NCI-H128 (cell line): ENCODE results near the gene DPAGT1.
"Not testable (repeated sequence)": the region's sequence is repeated elsewhere in the genome, so short reads cannot be mapped to it uniquely, and the experiment has no call there.

ENCODE experiments used
- DNase-seq: peaks from one replicate; lab custom pipeline; 2025; ENCODE audit not compliant: unreplicated experiment; lab: John Stamatoyannopoulos, UW

The DPAGT1 gene

DNA sequence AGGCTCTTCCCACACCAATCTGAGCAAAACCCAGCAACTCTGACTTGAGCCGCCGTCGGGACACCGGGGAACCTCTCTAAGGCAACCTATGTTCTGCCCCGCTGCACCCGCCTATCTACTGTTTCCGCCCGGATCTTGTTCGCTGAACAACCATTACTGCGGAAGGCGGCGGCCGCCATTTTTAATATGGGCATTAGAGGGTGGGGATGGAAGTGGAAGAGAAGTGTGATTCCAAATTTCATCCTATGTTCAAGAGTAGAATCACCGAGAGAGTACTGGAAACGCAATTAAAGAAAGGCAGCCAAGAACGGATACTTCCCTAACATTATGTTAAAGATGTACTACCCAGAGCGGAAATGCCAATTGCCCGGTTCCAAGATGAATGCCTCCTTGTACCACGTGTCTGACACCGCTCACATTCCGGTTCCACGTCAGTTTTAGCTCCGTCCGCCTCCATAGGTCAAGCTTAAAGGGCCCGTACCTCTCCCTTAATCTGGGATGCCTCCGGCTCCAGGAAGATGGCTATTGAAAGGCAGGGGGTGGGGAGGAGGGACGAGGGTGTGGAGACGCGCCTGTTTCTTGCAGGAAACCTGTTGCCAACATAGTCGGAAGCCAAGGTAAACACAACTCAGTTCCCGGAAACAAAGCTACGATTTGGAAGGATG is at the start of gene DPAGT1:
Gene DPAGT1 (minus strand): TSS at position 95 of the 665 bp plus-strand sequence. CDS start 198 bp downstream, outside the sequence.
- DNase-seq: peak; percentile 52

DNA sequence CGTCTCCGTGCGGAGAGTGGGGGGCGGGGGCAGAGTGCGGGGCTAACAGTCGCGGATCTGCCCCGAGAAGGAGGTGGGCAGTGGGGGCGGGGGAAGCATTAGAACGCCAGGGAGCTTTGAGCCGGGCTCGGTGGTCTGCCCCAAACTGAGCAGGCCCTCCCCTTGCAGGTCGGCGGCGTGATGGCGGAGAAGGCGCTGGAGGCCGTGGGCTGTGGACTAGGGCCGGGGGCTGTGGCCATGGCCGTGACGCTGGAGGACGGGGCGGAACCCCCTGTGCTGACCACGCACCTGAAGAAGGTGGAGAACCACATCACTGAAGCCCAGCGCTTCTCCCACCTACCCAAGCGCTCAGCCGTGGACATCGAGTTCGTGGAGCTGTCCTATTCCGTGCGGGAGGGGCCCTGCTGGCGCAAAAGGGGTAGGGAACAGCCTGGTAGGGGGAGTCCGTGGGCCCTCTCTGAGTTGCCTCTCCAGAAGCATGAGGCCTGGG is 48.2 kb upstream of the DPAGT1 start:
- no peak for DNase-seq

DNA sequence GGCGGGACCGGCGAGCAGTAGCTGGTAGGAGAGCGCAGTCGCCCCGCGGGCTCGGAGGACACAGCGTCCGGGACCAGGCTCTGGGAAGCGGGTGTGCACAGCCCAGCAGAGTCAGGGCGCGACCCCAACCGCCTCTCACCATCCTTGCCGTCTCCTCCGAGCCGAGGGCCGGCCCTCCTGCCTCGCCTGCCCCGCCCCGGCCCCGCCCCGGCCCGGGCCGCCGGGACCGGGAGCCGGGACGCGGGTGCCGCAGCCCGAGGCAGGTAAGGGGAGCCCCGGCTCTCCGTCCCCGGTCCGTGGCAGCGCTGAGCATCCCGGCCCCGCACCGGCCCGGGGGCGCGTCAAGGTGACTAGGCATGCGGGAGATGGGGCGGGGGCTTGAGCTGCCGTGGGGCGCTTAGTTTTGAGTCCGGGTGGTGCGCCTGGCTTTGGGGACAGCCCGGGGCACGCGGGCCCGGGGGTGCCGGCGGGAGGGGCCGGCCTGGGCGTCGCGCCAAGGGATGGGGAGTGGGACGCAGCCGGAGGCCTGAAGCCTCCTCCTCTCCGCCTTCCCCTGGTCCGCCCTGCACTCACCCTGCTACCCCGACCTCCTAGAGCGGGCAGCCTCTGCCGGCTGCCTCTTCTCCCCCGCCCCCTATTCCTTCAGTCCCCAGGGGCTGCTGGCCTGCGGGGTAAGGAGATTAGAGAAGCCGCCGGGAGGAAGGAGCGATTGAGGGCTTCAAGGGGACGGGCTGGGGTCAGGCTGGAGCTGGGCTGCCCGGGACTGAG is 47.5 kb upstream of the DPAGT1 start, which contains the start of gene ABCG4:
Gene ABCG4 (plus strand): TSS at position 35 of the 768 bp plus-strand sequence. CDS start 914 bp downstream, outside the sequence.
- peak; percentile 1 for DNase-seq

DNA sequence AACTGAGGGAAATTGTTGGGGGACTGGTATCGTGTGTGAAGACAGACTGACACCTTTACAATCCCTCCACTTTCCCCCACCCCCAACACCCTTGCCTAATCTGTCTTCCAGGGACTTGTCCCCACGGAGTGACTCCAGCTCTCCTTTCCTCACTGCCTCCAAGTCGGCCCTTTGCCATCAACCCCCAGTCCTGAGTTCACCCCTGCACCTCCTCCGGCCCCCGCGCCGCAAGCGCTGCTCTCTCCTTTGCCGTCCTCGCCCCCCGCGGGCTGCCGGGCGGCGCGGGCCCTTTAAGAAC is 47.0 kb upstream of the DPAGT1 start:
- DNase-seq: no peak

DNA sequence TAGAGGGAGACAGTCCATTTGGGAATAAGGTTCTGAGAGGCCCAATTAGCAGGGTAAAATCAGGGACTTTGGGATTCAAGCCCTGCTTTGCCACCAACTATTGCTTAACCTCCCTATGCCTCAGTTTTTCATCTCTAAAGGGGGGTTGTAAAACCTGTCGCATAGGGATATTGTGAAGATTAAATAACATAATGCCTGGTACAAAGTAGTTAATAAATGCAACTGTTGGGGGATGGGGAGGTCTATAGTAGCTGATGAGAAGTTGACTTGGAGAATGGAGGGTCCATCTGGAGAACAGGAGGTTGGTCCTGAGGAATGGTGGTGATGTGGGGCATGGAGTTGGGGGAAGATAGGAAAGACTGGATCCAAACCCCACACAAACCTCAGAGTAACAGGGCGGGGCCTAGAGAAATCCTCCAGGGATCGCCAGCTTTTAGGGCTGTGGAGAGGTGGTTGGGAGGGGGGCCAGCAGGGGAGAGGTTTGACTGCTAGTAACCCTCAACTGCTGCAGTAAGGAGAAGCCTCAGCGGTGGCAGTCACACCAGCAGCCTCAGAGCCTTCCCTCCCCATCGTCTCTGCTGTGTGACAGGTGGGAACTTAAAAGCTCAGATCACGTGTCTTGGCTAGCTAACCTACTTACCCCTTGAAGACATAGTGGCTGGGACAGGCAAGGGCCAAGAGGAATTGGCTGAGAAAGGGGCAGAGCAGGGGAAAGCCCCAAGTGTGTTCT is 46.1 kb upstream of the DPAGT1 start:
- DNase-seq: no peak

DNA sequence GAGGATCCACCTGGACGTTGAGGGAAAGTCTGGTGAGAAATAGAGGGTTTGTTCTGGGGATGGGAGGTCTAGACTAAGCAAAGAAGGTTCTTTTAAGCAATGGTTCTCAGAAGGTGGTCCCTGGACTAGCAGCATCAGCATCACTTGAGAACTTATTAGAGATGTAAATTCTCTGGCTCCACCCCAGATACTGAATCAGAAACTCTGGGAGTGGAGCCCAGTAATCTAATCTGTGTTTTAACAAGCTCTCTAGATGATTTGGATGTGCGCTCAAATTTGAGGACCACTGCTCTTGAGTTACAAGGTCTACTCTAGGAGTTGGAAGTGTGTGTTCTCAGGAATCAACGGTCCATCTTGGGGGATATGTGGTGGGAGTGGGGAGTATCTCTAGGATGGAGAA is 43.9 kb upstream of the DPAGT1 start:
- DNase-seq: no peak

DNA sequence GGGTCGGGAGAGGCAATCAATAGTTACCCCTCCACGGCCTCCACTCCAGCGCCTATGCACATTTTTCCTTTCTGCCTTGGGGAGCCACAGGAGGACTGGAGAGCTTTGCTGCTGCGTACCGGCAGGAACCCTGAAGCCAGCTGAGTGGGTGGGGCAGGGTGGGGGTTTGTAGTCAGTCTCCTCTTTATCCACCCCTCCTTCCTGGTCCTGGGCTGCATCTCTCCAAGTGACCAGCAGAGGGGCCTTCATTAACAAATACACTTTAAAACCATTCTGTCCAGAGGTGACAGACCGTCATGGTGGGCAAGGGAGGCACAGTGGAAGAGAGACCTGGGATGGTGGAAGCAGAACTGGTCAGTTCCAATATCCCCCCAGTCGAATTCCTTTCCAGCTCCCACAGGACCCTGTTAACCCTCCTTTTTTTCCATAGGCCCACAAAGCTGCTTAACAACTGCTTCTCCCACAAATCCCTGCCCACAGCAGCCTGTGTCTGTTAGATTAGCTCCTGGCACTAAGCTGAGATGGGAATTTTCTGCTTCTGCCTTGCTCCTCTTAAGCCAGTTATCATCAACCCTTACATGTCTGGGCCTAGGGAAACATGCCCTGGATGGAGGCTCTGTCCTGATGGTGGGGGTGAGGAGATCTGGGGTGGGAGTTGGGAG is 43.3 kb upstream of the DPAGT1 start:
- no peak for DNase-seq

DNA sequence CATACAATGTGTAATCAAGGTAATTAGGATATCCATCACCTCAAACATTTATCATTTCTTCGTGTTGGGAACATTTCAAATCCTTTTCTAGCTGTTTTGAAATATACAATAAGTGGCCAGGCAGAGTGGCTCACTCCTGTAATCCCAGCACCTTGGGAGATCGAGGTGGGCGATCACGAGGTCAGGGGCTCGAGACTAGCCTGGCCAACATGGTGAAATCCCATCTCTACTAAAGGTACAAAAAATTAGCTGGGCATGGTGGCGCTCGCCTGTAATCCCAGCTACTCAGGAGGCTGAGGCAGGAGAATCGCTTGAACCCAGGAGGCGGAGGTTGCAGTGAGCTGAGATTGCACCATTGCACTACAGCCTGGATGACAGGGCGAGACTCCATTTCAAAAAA is 37.6 kb upstream of the DPAGT1 start:
- DNase-seq: not testable (repeated sequence)

DNA sequence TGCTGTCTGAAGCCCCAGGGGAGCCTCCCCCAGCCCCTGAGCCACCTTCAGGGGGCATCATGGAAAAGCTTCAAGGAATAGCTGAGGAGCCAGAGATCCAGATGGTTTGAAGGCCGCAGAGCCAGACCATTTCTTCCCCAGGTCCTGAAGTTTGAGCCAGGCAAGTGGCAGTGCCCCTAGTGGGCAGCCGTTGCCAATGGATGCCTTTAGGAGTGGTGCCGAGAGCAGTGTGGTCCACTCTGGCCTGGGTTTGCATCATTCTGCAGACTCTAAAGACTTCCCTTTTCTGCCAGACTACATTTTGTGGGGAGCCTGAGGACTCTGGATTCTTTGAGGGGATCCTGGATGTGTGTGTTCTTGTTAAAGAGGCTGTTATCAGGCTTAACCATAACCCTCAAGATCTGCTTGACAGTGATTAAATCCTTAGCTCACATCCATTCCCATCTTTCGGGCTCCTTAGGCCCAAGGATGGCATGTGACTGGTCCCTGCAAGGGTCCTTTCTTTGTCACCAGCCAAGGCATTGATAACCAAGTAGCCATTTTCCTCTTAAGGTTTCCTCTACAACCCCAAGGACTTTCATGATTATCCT is 32.8 kb upstream of the DPAGT1 start:
- DNase-seq: no peak

DNA sequence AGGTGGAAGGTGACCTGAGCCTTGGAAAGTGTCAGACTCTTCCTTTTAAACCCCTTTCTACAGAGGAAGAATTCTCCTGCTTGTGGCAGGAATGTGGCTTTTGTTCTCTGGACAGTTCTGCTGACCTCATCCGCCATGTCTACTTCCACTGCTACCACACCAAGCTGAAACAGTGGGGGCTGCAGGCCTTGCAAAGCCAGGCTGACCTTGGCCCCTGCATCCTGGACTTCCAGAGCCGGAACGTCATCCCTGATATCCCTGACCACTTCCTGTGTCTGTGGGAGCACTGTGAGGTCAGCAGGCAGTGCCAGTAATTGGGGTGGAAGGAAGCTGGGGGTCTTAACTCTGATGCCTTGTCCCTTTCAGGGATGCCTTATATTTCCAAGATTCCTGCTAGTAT is 29.0 kb upstream of the DPAGT1 start:
- no peak for DNase-seq

DNA sequence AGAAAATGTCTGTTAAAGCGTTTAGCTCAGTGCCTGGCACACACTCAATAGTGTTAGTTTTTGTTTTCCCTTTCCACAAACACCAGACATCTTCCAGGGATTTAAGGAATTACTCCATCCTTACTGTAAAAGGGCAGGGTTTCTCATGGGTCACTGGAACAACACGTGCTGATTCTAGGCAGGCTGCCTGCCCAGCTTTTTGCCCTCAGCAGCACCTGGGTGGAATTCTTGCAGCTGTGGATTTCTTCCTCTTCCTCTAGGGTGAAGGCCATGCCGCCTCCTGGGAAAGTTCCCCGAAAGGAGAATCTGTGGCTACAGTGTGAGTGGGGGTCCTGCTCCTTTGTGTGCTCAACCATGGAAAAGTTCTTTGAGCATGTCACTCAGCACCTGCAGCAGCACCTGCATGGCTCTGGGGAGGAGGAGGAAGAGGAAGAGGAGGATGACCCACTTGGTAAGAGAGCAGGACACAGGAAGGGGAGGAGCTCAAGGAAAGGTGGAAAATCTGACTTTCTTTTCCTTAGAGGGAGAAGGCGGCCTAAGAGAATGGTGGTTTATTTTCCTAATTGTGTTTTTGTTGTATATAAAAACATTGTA is 25.1 kb upstream of the DPAGT1 start:
- DNase-seq: no peak

DNA sequence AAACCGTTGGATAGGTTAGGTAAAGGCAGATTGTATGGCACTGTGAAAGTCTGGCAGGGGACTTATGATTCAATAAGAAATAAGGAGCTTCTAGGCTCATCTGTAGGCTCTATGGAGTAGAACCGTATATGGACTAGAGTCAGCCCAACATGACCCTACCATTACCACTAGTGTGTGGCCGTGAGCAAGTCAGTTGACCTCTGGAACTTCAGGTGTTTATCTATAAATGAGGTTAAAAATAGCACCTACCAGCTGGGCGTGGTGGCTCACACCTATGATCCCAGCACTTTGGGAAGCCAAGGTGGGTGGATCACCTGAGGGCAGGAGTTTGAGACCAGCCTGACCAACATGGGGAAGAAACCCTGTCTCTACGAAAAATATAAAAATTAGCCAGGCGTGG is 24.2 kb upstream of the DPAGT1 start:
- no peak for DNase-seq

DNA sequence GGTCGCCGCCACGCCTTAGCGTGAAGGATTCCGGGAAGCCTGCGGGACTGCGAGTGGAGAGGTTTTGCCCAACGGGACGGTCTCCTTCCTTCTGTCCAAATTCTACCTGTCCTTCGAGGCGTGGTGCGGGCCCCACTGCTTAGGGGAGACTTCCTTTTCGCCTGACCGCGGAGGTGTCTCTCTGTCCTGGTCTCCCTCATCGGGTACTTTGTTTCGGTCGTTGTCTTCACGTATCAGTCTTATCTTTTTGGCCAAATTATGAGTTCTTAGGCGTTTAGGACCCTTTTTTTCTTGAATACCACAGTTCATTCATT is 20.1 kb upstream of the DPAGT1 start:
- no peak for DNase-seq

DNA sequence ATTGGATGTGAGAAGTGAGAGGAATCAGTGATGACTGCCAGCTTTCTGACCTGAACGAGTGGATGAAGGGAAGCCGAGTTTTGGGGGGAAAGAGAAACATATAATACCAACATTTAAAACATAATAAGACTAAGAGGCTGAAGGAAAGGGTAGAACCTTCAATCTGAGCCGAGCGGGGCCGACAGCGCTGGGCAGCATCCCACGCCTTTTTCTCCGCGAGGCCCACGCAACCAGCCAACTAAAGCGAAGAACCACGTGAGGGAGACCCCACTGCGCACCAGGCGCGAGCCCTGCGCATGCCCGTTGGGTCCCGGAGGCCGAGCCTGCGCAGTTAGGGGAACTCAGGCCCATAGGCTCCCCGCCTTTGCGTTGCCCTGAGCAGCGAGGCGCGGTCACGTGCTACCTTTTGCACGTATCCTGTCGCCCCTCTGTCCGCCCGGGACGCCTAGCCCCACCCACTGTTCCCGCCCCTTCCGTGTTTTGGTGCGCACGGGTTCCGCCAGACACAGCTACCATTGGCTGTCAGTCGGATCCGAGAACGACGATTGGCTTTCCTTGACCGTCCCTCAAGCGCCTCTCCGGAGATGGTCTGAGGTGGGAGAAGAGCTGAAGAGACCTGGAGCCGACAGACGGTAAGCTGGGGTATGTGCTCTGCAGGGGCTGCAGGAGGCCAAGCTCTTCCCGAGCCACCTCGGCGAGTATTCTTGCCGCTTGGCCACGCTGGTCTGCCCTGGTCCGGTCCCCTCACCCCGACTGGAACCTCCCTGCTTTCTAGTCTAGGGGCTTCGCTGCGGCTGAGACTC is 19.6 kb upstream of the DPAGT1 start, which contains the start of gene HINFP:
Gene HINFP (plus strand): TSS at position 573 of the 803 bp plus-strand sequence. CDS start 5,365 bp downstream, outside the sequence.
- peak; percentile 97 for DNase-seq

DNA sequence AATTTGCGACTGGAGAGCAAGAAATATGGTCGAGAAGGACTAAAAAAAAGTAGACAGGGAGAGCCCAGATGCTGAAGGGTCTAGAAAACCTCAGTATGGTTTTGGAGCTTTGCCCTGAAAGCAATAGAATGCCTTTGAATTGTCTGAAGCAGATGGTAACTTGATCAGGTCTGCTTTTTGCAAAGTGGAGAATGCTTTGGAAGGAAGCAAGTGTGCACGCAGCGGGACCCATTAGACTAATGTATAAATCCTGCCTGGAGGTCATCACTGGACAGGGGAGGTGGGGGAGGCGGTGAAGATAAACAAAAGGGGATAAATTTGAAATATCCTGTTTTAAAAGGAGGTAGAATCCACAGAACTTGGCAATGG is 19.0 kb upstream of the DPAGT1 start:
- DNase-seq: peak; percentile 47

DNA sequence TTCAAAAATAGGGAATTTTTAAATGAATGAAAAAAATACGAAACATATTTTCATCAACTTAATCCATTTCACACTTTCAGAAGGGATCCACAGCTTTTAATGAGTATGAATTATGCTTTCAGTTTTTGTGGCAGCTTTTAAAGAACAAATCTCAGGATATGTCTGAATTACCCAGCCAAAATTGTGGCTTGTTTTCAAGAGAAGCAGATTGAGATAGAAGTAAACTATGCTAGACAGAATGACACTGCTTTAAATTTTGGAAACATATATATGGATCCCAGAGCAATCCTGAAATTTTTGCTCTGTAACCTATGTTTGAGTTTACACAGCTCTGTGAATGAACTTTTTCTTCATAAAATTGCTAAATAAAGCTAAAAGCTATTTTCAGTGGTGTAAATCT is 17.3 kb upstream of the DPAGT1 start:
- DNase-seq: no peak

DNA sequence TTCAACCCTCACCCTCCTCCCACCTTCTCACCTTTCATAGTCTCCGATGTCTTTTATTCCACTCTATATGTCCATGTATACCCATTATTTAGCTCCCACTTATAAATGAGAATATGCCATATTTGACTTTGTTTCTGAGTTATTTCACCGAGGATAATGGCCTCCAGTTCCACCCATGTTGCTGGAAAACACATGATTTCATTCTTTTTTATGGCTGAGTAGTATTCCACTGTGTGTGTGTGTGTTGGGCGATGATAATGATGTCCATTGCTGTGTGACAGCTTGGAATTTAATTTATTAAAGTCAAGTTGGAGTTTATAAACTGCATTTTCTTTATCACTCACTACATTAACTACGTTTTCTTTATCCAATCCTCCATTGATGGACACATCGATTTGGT is 16.6 kb upstream of the DPAGT1 start:
- DNase-seq: no peak

DNA sequence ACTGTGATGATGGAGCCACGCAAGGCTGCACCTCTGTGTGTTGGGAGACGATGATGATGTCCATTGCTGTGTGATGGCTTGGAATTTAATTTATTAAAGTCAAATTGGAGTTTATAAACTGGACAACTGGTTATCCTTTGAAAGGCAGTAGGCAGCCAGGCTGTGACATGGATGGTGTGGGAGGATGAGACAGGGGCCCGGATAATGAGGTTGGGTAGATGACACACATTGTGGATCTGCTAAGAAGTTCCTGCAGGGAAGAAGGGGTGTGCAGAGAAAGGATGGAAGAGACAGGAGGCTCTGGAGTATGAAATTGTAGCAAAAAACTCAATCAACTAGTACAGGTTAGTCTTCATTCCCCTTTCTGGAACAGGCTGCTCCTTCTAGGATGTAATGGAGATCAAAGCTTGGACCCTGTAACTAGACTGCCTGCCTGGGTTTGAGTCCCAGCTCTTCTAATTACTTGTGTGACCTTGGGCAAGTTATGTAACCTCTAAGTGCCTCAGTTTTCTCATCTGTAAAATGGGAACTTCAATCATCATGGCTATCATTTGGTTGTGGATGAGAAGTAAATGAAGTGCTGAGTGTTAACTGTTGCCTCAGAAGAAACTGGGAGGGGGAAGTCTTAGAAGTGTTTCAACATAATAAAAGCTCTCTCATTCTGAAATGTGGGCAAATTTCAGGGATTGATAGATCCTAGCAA is 15.5 kb upstream of the DPAGT1 start:
- no peak for DNase-seq

DNA sequence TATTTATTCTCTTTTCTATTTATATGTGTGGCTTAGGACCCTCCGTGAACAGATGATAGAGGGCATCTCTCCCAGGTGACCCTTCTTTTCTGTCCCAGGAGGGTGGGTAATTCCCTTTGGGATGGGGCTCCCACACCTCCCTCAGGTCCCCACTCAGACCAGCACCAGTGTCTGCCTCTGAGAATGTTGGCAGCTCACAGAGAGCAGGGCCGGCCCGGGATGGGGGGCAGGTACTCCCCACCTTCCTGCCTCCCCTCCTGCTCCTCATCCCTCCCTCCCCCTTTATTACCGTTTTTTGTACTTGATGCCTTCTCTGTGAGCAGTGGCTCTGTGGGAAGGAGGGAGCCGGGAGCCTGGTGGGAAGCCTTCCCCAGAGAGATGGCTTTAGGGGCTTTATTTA is 14.9 kb upstream of the DPAGT1 start:
- DNase-seq: no peak
